GM06990 (cell line): Measurements from ENCODE around the gene ZNF277.

ENCODE experiments used
- DNase-seq: peaks from one replicate; pipeline ENCODE4 v3.0.0-alpha.2; 2011; ENCODE audit not compliant: insufficient read length; ENCODE audit errors: extremely low read depth
- H3K27me3 ChIP-seq: replicated peaks from 2 replicates; pipeline ENCODE4 v1.6.0; 2011; ENCODE audit warnings: low read length; ENCODE audit not compliant: control insufficient read depth, insufficient read depth
- H3K36me3 ChIP-seq: 2 replicates; pipeline ENCODE4 v1.5.1; 2011; ENCODE audit warnings: low read length; ENCODE audit not compliant: control insufficient read depth, insufficient read depth
- H3K4me3 ChIP-seq: replicated peaks from 2 replicates; pipeline ENCODE4 v1.5.1; 2011; ENCODE audit warnings: low read depth, mild to moderate bottlenecking, control low read depth, low read length
- CTCF ChIP-seq: IDR thresholded peaks from 2 replicates; pipeline ENCODE4 v1.5.1; 2011; ENCODE audit warnings: low read length, control low read depth, mild to moderate bottlenecking, inconsistent platforms; ENCODE audit not compliant: insufficient read depth, poor library complexity, severe bottlenecking

The ZNF277 gene

GRCh38 chr7:112176693-112177415, 29.6 kb upstream of the ZNF277 start:
- no peak overlapping the region for H3K4me3 ChIP-seq
- no peaks in the 10 kb centered on the region for H3K36me3 ChIP-seq
- no peaks in the 10 kb centered on the region for H3K27me3 ChIP-seq
- DNase-seq = no peak
- no peak for TF ChIP-seq CTCF

GRCh38 chr7:112180223-112180622, 26.3 kb upstream of the ZNF277 start:
- Histone ChIP-seq H3K36me3 (no peaks in the 10 kb centered on the region), H3K4me3 (no peak overlapping the region), H3K27me3 (no peaks in the 10 kb centered on the region)
- no peak for DNase-seq
- TF ChIP-seq CTCF = no peak

- TF ChIP-seq CTCF = no peak
- DNase-seq = no peak
- H3K27me3 ChIP-seq = no peaks in the 10 kb centered on the region
- H3K4me3 ChIP-seq = no peak overlapping the region
- H3K36me3 ChIP-seq = no peaks in the 10 kb centered on the region
Measured at GRCh38 chr7:112182749-112183148, 23.7 kb upstream of the ZNF277 start.

GRCh38 chr7:112183266-112183665, 23.2 kb upstream of the ZNF277 start:
- Histone ChIP-seq H3K36me3 (no peaks in the 10 kb centered on the region), H3K4me3 (no peak overlapping the region), H3K27me3 (no peaks in the 10 kb centered on the region)
- no peak for DNase-seq
- no peak for TF ChIP-seq CTCF

- H3K27me3 ChIP-seq = no peaks in the 10 kb centered on the region
- no peak for DNase-seq
- no peak for TF ChIP-seq CTCF
Measured at GRCh38 chr7:112184455-112184854, 22.0 kb upstream of the ZNF277 start.

More at GRCh38 chr7:112184455-112184854, 22.0 kb upstream of the ZNF277 start:
- H3K36me3 ChIP-seq = no peaks in the 10 kb centered on the region
- no peak overlapping the region for H3K4me3 ChIP-seq
